Effector CD4-positive, alpha-beta T cell (primary cell): ENCODE measurements around the gene SDCBP2.
A peak's percentile ranks its signal among the peaks of the same experiment; 100 is the strongest.

Experiments used
- DNase-seq: peaks from one replicate; pipeline ENCODE4 v3.0.0-alpha.2; 2020

The SDCBP2 gene

GRCh38 chr20:1327827-1328679, 886 bp downstream of the SDCBP2 start:
- no peak for DNase-seq

DNA sequence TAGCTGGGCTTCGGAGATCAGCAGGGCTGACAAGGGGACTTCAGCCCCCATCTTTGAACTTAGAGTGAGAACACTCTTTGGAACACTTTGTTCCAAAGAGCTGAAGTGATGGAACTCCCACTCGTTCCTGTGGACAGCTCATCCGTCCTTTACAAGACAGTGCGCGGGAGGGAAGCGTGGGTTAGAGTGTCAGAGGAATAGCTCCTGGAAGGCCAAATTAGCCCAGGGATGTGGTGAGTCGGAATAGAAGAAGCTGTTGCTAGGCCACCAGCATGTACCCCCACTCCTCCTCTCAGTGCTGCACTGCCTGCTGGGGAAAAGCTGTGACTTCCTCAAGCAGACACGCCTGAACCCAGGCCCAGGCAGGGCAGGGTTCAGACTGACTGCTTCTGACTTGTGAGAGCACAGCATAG, 1.7 kb downstream of the SDCBP2 start:
- DNase-seq = no peak

DNA sequence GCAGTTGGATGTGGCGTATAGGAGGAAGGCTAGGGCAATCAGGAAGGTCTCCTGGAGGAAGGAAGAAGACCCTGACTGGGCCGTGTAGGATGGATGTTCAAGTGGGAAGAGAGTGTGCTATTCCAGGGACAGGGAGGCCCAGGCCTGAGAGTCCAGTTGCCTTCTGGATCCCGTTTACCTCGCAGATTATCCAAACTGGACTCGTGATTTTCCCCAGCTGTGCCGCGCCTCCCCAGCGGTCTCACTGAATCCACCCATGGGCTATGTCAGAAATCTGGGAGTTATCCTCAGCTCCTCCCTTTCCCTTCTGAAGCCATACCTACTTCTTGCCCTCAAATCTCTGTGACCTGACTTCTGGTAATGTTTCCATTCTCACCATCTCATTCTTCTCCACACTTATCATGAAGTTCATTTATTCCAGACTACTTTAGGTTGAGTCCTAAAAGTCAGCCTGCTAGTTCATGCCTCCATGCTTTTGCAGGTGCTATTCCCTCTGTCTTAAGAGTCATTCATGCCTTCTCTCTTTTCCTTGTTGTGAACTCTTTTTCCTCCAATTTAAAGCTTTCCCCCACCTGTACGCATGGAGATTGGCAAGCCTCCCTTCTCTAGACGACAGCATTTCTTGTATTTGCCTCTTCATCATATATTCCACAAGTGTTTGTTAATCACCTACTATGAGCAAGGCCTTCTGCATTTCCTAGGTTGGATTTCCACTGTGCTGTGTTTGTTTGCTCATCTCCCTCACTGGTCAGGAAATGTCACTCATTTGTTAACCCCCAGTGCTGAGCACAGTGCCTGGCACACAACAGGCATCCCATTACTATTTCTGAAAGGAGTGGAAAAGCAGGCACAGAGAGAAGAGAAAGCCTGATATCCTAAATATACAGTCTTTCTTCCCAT, 2.7 kb downstream of the SDCBP2 start:
- no peak for DNase-seq

DNA sequence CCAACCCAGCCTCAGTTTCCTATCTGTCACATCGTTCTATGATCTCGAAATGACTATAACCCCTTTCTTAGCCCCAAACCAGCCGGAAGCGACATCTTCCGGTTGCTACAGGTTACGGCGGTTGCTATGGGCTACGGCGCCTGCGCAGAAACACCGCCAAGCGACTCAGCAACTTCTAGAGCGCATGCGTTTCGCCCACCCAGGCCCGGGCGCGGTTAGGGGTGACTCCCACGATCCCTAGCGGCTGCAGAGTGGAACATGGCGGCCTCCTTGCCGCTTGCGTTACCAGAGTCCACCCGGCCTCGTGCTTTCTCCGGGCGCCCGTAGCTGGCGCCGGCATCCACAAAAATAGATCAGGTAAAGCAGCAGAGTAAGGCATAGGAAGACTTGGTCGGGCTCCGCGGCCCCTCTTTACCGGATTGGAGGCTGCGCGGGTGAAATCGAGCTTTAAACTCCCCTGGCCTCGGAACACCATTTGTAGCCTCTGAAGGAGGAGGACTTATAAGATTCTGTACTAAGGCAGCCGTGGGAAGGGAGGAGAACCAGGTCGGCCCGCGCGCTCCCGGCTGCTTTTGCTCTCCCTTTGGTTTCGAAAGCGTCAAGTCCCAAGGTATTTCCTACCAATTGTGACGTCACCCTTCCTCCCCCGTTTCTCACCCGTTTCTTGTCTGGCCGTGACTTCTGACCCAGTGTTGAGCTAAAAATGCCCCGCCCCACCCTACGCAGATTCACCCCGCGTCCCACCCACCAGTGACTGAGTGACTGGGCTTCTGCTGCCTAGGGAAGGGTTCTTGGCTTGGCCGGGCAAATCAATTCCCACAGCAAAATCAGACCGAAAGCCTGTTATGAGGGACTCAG, 3.5 kb downstream of the SDCBP2 start:
- DNase-seq = peak; percentile 99

DNA sequence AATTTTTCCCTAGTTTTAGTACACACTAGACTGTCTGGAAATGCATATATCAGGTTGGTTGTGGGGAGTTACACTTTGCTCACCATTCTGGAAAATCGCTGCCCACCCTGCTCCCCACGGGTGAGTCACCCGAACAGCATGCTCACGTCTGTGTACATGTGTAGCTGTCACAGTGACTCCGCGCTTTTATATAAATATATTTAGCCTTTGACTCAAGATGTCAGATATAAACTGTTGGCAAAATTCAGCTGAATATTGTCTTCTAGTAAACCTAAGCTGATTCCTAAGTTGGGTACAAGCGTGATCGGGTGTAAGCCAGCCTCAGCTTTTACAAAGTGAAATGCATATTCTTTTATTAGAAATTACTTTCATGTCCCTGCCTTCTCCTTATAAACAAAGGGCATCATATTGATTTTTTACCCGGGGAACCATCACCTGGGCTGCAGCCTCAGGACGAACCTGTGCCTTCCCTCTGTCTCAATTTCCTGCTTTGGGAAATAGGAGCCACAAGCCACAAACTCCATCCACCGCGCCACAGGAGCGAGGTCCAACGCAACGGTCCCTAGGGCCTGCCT, 4.3 kb downstream of the SDCBP2 start:
- DNase-seq = peak; percentile 30

DNA sequence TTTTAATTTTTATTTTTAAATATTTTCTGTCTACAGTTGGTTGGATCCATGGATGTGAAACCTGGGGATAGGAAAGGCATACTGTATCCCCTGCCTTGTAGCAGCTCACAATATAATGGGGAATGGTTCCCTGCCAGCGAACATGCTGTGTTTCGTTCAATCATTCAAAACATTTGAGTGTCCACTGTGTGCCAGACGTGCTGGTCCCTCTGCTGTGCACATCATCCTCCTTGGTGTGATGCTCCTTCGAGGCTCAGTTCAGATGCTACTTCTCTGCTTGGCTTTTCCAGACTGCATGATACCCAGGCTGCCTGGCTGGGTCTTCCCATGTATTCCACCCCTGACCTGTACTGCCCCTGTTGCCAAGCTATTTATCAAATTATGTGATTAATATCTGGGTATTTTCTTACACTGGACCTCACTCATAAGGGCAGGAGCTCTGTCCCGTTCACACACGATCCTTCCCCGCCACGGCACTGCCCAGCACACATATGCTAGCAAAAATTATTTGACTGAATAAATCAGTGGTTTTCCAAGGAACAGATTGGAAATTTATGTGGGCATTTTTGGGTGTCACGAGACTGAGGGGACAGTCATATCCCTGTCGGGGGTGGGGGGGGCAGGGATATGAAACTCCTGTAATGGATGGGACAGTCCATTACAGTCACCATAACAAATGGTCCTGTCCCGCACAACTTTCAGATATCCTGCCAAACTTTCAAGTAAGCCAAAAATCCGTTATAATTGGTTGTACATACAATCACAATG, 4.9 kb downstream of the SDCBP2 start:
- DNase-seq = no peak

GRCh38 chr20:1323256-1323655, 5.7 kb downstream of the SDCBP2 start:
- no peak for DNase-seq

DNA sequence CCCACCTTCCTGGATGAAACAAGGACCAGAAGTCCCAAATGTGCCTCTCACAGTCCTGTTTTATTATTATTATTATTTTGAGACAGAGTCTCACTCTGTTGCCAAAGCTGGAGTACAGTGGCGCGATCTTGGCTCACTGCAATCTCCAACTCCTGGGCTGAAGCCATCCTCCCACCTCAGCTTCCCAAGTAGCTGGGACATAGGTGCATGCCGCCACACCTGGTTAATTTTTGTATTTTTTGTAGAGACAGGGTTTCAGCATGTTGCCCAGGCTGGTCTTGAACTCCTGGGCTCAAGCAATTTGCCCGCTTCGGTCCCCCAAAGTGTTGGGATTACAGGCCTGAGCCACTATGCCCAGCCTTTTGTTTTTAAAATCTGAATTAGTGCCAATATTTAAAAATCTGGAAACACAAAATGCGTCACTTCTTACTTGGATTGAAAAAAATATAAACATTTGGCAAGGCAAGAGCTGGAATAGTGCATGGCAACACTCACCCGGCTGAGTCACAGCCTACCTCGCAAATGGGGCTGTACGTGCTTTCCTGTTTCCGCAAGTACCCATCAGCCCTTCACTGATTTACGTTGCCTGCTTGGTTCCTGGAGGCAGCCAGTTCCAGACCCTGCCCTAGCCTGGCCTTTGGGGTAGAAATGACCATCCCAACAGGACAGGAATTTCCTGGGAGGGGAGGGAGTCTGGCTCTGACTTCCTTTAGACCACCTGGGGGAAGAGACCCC, 6.3 kb downstream of the SDCBP2 start:
- no peak for DNase-seq

- no peak for DNase-seq
Measured at GRCh38 chr20:1321654-1321939, 7.3 kb downstream of the SDCBP2 start.

DNA sequence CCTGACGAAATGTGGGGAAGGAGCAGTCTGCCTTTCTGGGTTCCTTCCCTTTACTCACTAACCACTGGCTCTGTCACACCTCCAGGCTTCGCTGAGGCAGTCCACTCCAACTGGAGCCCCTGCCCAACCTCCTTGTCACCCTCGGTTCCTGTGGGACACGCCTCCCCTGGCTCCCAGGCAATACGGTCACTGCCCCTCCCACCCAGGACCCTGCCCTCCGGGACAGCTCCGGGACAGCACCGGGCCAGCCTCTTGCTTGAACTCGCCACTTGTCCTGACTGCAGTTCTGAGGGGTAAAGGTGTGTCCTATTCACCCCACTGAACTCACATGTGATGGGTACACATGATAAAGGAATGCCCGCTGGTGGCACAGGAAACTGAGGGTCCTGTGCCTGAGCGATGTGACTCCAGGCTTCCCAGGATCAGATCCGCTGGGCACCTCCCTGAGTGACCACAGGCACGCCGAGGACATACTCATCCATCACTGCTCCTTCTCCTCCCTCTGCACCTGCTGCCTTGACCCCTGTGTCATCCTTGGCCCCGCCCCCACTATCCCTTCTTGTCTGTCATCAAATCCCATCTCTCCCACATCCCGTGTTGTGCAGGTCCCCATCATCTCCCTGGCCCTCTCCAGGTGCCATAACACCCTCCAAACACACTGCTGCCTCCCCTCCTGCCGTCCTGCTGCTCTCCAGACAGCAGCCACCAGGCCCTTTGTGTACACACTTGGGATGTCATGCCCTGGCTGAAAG, 7.9 kb downstream of the SDCBP2 start:
- DNase-seq = no peak

DNA sequence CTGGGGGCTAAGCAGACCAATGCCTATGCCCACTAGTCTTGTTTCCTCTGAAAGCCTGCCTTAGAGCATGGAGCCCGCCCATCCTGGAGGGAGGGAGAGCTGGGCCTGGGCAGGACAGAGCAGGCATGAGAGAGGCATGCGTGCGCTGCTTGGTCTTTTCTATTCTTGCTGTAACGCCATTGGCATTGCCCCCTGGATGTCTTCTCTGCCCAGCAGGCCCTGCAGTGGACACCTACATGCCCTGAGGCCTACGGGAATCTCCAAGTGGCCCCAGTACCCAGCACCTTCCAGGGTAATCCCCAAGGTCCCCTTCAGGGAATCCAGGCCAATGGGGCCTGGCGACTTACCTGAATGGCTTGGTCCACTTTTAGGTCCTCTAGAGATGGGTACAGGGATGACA, 8.9 kb downstream of the SDCBP2 start:
- no peak for DNase-seq

DNA sequence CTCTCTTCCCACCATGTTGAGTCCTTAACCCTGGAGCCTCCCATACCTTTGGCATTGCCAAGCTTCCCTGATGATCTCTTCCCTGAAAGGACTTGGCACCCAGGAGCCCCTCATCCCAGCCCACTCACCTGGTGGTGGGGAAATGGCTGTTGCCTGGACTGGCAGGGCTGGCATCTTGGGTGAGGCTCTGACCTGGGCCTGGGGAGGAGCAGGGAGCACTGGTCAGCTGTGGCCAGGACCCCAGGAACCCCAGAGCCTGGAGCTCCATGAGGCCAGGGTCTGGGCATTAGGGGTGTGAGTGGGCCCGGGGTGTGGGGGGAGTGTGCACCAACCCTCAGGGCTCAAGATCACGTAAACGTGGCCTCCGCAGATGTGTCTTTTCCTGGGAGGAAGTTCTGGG, 9.5 kb downstream of the SDCBP2 start:
- no peak for DNase-seq

GRCh38 chr20:1319051-1319450, 9.9 kb downstream of the SDCBP2 start:
- DNase-seq = no peak

GRCh38 chr20:1317545-1318255, 11.2 kb downstream of the SDCBP2 start:
- DNase-seq = no peak

GRCh38 chr20:1315804-1316203, 13.1 kb downstream of the SDCBP2 start:
- no peak for DNase-seq

- DNase-seq = peak; percentile 63
Measured at GRCh38 chr20:1313236-1313964, 15.5 kb downstream of the SDCBP2 start.

DNA sequence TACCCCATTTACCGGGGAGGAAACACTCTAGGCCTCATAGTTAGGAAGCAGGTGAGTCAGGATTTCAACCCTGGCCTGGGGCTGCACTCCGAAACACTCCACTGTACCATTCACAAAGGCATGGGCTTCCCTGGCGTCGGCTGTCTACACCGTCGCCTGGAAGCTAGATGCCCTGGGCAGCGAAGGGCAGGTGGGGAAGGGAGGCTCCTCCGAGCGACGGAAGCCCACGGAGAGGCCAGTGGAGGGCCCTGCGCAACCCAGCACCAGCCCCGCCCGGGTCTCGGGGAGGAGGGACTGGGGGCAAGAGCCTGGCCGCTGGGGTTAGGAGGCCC, 16.1 kb downstream of the SDCBP2 start:
- DNase-seq = no peak

- DNase-seq = no peak
Measured at GRCh38 chr20:1312308-1312707, 16.6 kb downstream of the SDCBP2 start.

GRCh38 chr20:1310506-1311190, 18.3 kb downstream of the SDCBP2 start:
- DNase-seq = no peak
